HEK293T (cell line): ENCODE measurements around the gene SYT9.

Experiments
- CTCF ChIA-PET: fragments of 350-600 bp; formaldehyde crosslinking; extraction: SDS; loops from one replicate; lab custom pipeline; 2021; ENCODE audit warnings: antibody characterized with exemption, inconsistent platforms; lab: Yijun Ruan, JAX
- POLR2A ChIA-PET: fragments of 350-600 bp; formaldehyde crosslinking; extraction: SDS; loops from one replicate; lab custom pipeline; 2020; ENCODE audit warnings: antibody characterized with exemption, inconsistent platforms; lab: Yijun Ruan, JAX
- DNase-seq: peaks from one replicate; pipeline ENCODE4 v3.0.0; 2012; ENCODE audit warnings: mixed read lengths; ENCODE audit errors: extremely low spot score
- ARNT ChIP-seq: fragments of 450-650 bp; IDR thresholded peaks from 2 replicates; pipeline ENCODE4 v1.6.1; 2017; ENCODE audit warnings: mild to moderate bottlenecking
- BHLHE40 ChIP-seq: fragments of 450-650 bp; IDR thresholded peaks from 2 replicates; pipeline ENCODE4 v1.6.1; 2016; ENCODE audit warnings: mild to moderate bottlenecking, moderate library complexity, borderline replicate concordance
- CTBP1 ChIP-seq: fragments of 450-650 bp; IDR thresholded peaks from 2 replicates; pipeline ENCODE4 v1.6.1; 2016; ENCODE audit warnings: borderline replicate concordance
- ELF4 ChIP-seq: fragments of 450-650 bp; IDR thresholded peaks from 2 replicates; pipeline ENCODE4 v1.6.1; 2017; ENCODE audit warnings: antibody characterized with exemption
- FOXA1 ChIP-seq: fragments of 450-650 bp; IDR thresholded peaks from 2 replicates; pipeline ENCODE4 v1.6.1; 2016; ENCODE audit warnings: mild to moderate bottlenecking
- FOXK2 ChIP-seq: fragments of 450-650 bp; IDR thresholded peaks from 2 replicates; pipeline ENCODE4 v1.6.1; 2016; ENCODE audit warnings: mild to moderate bottlenecking
- FOXM1 ChIP-seq: fragments of 450-650 bp; IDR thresholded peaks from 2 replicates; pipeline ENCODE4 v1.6.1; 2017; ENCODE audit warnings: mild to moderate bottlenecking, borderline replicate concordance
- HDGF ChIP-seq: fragments of 450-650 bp; IDR thresholded peaks from 2 replicates; pipeline ENCODE4 v1.6.1; 2017; ENCODE audit warnings: antibody characterized with exemption, borderline replicate concordance
- L3MBTL2 ChIP-seq: fragments of 450-650 bp; conservative IDR thresholded peaks from 2 replicates; pipeline ENCODE4 v1.6.1; 2016; ENCODE audit warnings: mild to moderate bottlenecking
- LEF1 ChIP-seq: fragments of 450-650 bp; IDR thresholded peaks from 2 replicates; pipeline ENCODE4 v1.6.1; 2017; ENCODE audit warnings: mild to moderate bottlenecking, borderline replicate concordance
- NFRKB ChIP-seq: fragments of 450-650 bp; IDR thresholded peaks from 2 replicates; pipeline ENCODE4 v1.6.1; 2016; ENCODE audit warnings: mild to moderate bottlenecking, moderate library complexity
- SP1 ChIP-seq: fragments of 450-650 bp; IDR thresholded peaks from 2 replicates; pipeline ENCODE4 v1.6.1; 2017
- SUZ12 ChIP-seq: fragments of 450-650 bp; IDR thresholded peaks from 2 replicates; pipeline ENCODE4 v1.6.1; 2016; ENCODE audit warnings: mild to moderate bottlenecking
- TARDBP ChIP-seq: fragments of 450-650 bp; IDR thresholded peaks from 2 replicates; pipeline ENCODE4 v1.6.1; 2016
- ZNF384 ChIP-seq: fragments of 450-650 bp; IDR thresholded peaks from 2 replicates; pipeline ENCODE4 v1.6.1; 2016
- TF ChIP-seq, protein P1 (sequence below): fragments of 450-650 bp; IDR thresholded peaks from 2 replicates; pipeline ENCODE4 v1.6.1; 2016

Gene SYT9

DNA sequence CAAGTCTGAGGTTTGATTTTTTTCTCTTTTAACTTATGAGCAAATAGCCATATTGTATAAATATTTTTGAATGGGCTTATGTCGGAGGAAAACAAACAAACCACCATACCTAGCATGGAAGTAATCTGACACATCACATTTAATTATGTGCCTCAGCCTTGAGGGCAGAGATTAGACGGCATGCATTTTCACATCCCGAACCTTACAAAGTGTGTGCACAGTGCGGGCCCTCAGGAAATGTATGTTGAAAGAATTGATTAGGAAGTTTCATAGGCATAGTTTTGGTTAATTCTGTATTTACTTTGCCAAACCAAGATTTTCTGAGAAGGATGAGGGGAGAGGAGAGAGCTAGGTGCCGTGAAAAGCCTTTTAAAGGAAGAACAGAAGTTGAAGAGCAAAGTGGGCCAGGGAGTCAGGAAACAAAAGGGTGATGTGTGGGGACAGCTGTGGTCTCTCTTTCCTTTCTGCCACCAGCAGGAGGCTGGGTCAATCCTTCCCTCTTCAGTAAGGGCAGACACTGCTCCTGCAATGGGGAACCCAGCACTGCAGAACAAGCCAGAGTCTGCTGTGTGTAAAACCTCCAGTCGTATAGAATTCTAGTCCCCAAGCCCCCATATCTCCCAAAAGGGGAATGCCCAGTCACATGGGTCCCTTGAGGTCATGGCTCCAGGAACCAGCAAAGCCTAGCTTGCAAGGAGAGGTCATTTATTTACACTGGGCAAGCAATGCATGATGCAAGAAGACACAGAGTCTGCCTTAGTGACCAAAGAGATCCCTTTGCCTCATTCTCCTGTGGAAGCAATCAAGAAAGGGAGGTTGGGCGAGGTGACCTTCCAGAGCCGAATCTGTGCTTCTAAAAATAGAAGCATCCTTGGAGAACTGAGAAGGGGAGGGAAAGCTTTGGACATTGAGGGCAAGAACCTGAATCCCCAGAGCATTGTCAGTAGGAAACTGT lies 162.5 kb downstream of the SYT9 start:
- DNase-seq = no peak
- CTCF ChIA-PET = interaction anchor here (0.8 kb wide), 1 partner anchor 28 kb away, joined by 3 read pairs; no protein-coding TSS in a partner anchor
- POLR2A ChIA-PET = no interaction called here
- TF ChIP-seq ZNF384 = no peak
- TF ChIP-seq HDGF = no peak
- TF ChIP-seq FOXM1 = no peak
- TF ChIP-seq NFRKB = no peak
- TF ChIP-seq FOXK2 = no peak
- no peak for TF ChIP-seq FOXA1
- no peak for TF ChIP-seq TARDBP
- TF ChIP-seq SUZ12 = no peak
- TF ChIP-seq L3MBTL2 = no peak
- no peak for TF ChIP-seq ELF4
- no peak for TF ChIP-seq LEF1
- TF ChIP-seq BHLHE40 = no peak
- no peak for TF ChIP-seq CTBP1
- no peak for TF ChIP-seq SP1
- TF ChIP-seq, protein P1, sequence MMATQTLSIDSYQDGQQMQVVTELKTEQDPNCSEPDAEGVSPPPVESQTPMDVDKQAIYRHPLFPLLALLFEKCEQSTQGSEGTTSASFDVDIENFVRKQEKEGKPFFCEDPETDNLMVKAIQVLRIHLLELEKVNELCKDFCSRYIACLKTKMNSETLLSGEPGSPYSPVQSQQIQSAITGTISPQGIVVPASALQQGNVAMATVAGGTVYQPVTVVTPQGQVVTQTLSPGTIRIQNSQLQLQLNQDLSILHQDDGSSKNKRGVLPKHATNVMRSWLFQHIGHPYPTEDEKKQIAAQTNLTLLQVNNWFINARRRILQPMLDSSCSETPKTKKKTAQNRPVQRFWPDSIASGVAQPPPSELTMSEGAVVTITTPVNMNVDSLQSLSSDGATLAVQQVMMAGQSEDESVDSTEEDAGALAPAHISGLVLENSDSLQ = no peak
- no peak for TF ChIP-seq ARNT

DNA sequence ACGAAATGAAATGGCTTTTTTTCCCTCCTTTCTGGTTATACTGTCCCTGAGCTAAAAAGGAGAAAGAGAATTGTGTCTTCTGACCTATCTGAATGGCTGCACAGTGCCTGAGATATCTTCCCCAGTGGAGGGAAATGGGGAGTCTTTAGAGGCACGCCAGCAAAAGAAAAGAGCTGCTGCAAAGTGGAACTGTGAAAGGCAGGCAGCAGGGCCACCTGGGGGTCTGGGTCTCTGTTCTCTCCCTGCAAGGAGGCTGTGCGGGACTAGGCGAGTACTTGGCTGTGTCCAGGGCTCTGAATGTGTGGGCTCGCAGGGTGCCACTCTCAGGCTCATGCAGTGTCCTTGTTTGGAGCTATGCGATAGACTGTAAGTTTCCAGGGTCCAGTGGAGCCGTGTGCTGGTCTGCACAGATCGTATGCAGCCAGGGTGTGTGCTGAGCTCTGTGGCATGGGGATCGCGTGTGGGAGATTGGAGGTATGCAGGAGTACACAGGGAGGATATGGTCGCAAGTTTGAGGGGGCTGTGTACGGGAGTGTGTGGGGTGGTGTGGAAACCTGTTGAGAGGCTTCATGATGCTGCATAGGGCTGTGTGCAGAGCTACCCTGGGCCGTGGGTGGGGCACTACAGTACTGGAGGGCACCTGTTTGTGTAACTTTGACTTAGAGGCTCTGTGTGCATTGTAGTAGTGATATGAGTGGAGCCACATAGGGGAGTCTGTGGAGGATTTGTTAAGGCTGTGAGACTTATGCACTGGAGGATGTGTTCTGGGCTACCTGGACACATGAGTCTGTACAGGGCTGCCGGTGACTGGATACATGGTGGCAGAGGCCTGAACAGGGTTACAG lies 163.5 kb downstream of the SYT9 start:
- ChIA-PET CTCF (no interaction called here), POLR2A (no interaction called here)
- no peak for DNase-seq
- TF ChIP-seq L3MBTL2 (no peak), CTBP1 (no peak), FOXM1 (no peak), ELF4 (no peak), HDGF (no peak), NFRKB (no peak), SP1 (no peak), BHLHE40 (no peak), FOXA1 (no peak), FOXK2 (no peak), TARDBP (no peak), LEF1 (no peak), ARNT (no peak), ZNF384 (no peak), SUZ12 (no peak)
- TF ChIP-seq, protein P1 = no peak

DNA sequence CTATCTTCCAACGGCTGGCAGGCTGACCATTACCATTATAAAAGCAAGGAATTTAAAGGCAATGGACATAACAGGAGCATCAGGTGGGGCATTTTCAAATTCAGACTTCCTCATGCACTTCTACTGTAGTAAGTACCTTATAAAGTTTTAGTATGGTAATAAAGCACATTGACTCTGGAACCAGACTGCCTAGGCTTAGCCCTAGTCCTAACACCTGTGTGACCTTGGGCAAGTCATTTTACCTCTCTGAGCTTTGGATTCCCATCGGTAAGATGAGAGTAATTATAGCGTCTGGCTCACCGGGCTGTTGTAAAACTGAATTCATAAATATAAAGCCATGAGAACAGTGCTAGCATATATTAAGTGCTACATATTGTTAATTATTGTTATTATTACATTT lies 164.4 kb downstream of the SYT9 start:
- no peak for DNase-seq
- TF ChIP-seq BHLHE40 (no peak), SUZ12 (no peak), ARNT (no peak)
- POLR2A ChIA-PET = no interaction called here
- CTCF ChIA-PET = no interaction called here

DNA sequence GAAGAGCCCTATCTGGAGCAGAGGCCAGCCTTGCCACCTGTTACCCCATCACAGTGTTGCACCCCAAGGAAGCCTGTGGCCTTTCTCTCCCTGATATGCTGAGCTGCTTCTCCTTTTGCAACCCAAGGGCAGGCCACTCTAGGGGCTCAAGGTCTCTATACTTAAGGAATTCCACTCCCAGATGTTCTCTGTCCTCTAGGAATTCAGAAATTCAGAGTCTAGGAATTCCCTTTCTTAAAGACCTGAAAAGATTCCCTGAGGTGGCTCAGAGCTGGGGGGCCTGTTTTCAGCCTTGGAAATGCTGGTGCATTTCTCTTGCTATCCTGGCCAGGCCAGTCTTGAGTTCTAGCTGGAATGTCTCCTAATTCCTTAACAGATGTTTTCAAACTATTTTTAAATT lies 165.6 kb downstream of the SYT9 start:
- TF ChIP-seq LEF1 = no peak
- no peak for TF ChIP-seq ZNF384
- TF ChIP-seq ELF4 = no peak
- TF ChIP-seq NFRKB = no peak
- TF ChIP-seq, protein P1 = no peak
- TF ChIP-seq FOXM1 = no peak
- TF ChIP-seq FOXA1 = no peak
- TF ChIP-seq TARDBP = no peak
- ChIA-PET CTCF (no interaction called here), POLR2A (no interaction called here)
- DNase-seq = no peak

DNA sequence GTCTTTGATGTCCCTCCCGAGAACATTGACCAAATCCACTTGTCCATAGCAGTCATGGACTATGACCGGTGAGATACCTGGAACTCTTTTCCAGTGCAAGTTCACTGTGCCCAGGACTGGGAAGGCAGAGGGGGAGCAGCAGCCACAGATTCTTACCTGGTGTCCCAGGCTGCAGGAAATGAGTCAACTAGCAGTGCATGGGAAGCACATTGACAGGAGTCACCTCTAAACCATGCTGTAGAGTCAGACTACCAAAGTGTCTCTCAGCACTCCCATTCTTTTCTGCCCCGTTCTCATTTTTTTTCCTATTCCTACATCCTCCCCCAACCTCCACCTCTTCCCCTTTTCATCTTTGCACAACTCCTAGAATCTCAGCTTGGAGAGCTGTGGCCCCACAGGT lies 166.4 kb downstream of the SYT9 start:
- POLR2A ChIA-PET = no interaction called here
- CTCF ChIA-PET = no interaction called here

More for the DNA sequence above, 166.4 kb downstream of the SYT9 start:
- DNase-seq = no peak
- TF ChIP-seq FOXM1 (no peak), ELF4 (no peak), L3MBTL2 (no peak), HDGF (no peak), SP1 (no peak), SUZ12 (no peak), FOXA1 (no peak), ZNF384 (no peak), ARNT (no peak), BHLHE40 (no peak), LEF1 (no peak), CTBP1 (no peak), NFRKB (no peak), TARDBP (no peak), FOXK2 (no peak)
- TF ChIP-seq, protein P1 = no peak
